Stimulated activated naive CD8-positive, alpha-beta T cell treated with anti-CD3 and anti-CD28 coated beads, Interleukin-15, Interleukin-2, amounts not matched to agents 100 ng/mL and 50 ng/mL, for 24 hours (primary cell): ENCODE results near the gene NR3C1.

ENCODE experiments used
- H3K27ac Mint-ChIP-seq: one replicate; pipeline ENCODE4 v1.8.0; 2021; ENCODE audit warnings: mild to moderate bottlenecking, mixed read lengths
- H3K27me3 Mint-ChIP-seq: one replicate; pipeline ENCODE4 v1.8.0; 2021; ENCODE audit warnings: mixed read lengths
- H3K36me3 Mint-ChIP-seq: one replicate; pipeline ENCODE4 v1.8.0; 2021; ENCODE audit warnings: low read depth, mixed read lengths
- H3K4me1 Mint-ChIP-seq: one replicate; pipeline ENCODE4 v1.8.0; 2021; ENCODE audit warnings: low read depth, mixed read lengths
- H3K4me3 Mint-ChIP-seq: one replicate; pipeline ENCODE4 v1.8.0; 2021; ENCODE audit warnings: mild to moderate bottlenecking, mixed read lengths
- H3K9me3 Mint-ChIP-seq: one replicate; pipeline ENCODE4 v1.8.0; 2021; ENCODE audit warnings: mixed read lengths

The NR3C1 gene

DNA sequence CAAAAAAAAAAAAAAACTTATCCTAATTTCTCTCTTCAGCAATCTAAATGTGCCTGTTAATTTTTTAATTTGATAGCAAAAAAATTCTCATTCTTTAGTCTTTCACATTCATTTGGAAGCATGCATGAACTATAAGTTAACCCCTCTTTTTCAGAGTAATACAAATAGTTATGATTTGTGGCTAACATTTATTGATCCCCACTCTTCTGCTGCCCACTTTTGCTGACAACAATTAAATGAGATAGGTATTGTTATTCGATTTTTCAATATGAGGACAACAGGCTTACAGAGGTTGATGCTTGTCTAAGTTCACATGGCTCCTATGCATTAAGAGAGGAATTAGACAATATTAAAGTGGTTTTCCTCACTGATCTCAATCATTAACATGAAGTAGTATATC lies 2.9 kb upstream of the NR3C1 start:
- peak overlapping the region; percentile 90 for H3K4me3 Mint-ChIP-seq
- H3K4me1 Mint-ChIP-seq, result peaks cover 30% of the 10 kb centered on the region
- no peaks in the 10 kb centered on the region for H3K27me3 Mint-ChIP-seq
- H3K27ac Mint-ChIP-seq, result peak overlapping the region; percentile 59
- H3K36me3 Mint-ChIP-seq, result peaks cover under 1% of the 10 kb centered on the region
- H3K9me3 Mint-ChIP-seq, result no peaks in the 10 kb centered on the region

DNA sequence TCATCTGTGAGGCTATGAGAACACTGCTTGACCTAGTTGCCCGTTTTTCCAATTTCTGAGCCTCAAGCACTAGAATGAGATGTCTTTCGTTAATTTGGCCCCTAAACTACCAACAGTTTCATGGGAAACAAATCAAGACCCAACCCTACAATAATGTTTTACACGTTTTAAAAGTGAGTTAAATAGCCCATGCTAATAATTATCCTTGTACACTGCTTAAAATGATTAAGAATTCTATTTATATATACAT lies 2.3 kb upstream of the NR3C1 start:
- H3K4me3 Mint-ChIP-seq, result peak overlapping the region; percentile 90
- peaks cover 37% of the 10 kb centered on the region for H3K4me1 Mint-ChIP-seq
- peaks cover 7% of the 10 kb centered on the region for H3K36me3 Mint-ChIP-seq
- peak overlapping the region; percentile 99 for H3K27ac Mint-ChIP-seq
- H3K27me3 Mint-ChIP-seq, result no peaks in the 10 kb centered on the region
- no peaks in the 10 kb centered on the region for H3K9me3 Mint-ChIP-seq

DNA sequence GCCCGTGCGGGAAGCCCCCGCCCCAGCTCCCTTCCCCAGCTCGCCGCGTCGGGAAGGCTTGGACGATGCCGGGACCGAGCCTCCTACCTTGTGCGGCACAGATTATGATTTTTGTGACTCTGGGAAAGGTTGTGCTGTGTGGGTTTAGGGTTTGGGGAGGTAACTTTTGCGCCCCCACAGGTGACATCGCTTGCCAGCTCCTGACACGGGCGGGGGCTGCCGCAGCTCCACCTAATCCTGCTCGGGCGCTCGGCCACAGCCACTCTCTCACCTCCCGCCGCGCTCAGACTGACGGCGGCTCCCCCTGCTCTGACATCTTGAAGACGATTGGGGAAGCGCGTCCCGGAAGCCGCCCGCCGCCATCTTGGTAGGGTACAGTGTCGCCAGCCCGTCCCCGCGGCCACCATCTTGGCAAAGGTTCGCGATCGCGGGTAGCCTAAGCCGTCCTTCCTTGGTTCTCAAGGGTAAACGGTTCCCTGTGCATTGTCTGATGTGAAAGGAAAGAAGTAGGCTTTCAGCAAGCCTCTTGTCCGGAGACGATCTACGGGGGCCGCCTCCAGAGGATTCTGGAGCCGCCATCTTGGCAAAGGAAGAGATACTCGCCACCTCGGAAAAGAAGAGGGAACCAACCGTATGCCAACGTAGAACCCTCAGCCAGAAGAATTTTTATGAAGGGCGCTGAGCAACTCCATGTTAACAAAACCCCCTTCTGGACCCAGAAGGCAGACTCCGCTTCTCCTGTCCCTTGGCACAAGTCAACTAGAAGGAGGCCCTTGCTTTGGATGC lies 1.8 kb upstream of the NR3C1 start:
- Mint-ChIP-seq H3K27me3 (no peaks in the 10 kb centered on the region), H3K36me3 (peaks cover 12% of the 10 kb centered on the region), H3K4me1 (peaks cover 37% of the 10 kb centered on the region), H3K4me3 (peak overlapping the region; percentile 90), H3K27ac (peak overlapping the region; percentile 99), H3K9me3 (no peaks in the 10 kb centered on the region)

DNA sequence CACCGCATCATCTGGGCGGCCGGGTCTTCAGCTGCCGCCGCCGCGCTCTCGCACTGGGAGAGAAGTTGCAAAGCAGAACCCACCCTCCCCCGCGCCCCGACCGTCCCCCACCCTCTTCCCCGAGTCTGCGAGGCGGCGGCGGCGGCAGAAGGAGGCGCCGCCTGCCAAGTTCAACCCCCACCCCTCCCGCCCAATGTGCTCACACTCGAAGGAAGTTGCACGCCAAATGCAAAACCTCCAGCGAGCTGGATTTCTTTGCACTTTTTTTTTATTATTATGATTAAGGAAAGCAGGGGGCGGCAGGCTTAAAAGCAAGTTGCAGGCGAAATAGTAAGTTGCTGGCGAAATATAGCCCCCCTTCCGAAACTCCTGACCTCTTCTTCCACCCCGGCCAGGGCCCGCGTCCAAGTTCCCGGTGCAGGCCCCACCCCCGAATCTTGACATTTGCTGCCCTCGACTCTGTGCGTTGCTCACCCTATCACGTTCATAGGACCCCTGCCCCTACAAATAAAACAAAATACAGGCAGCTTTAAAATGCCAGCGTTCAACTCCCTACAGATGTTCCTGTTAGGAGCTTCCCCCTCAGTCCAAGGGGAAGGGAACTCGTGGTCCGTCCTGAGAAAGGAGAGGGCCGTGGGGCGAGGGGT lies 1.1 kb upstream of the NR3C1 start:
- Mint-ChIP-seq H3K4me3 (peak overlapping the region; percentile 90), H3K27ac (peak overlapping the region; percentile 99), H3K4me1 (peaks cover 41% of the 10 kb centered on the region), H3K36me3 (peaks cover 20% of the 10 kb centered on the region), H3K27me3 (no peaks in the 10 kb centered on the region), H3K9me3 (no peaks in the 10 kb centered on the region)

- no peaks in the 10 kb centered on the region for H3K9me3 Mint-ChIP-seq
- H3K4me1 Mint-ChIP-seq, result peaks cover 54% of the 10 kb centered on the region
- H3K4me3 Mint-ChIP-seq, result peak overlapping the region; percentile 92
- H3K36me3 Mint-ChIP-seq, result peaks cover 32% of the 10 kb centered on the region
- no peaks in the 10 kb centered on the region for H3K27me3 Mint-ChIP-seq
- peak overlapping the region; percentile 75 for H3K27ac Mint-ChIP-seq
Measured at GRCh38 chr5:143403334-143403592, 223 bp downstream of the NR3C1 start.

GRCh38 chr5:143402553-143403333 lies 743 bp downstream of the NR3C1 start:
- Mint-ChIP-seq H3K36me3 (peaks cover 36% of the 10 kb centered on the region), H3K4me3 (peak overlapping the region; percentile 92), H3K4me1 (peaks cover 58% of the 10 kb centered on the region), H3K9me3 (no peaks in the 10 kb centered on the region), H3K27ac (peak overlapping the region; percentile 88), H3K27me3 (no peaks in the 10 kb centered on the region)

GRCh38 chr5:143402017-143402552 lies 1.4 kb downstream of the NR3C1 start:
- no peaks in the 10 kb centered on the region for H3K27me3 Mint-ChIP-seq
- H3K36me3 Mint-ChIP-seq, result peaks cover 38% of the 10 kb centered on the region
- peak overlapping the region; percentile 92 for H3K4me3 Mint-ChIP-seq
- H3K9me3 Mint-ChIP-seq, result no peaks in the 10 kb centered on the region
- H3K27ac Mint-ChIP-seq, result peak overlapping the region; percentile 88
- H3K4me1 Mint-ChIP-seq, result peaks cover 64% of the 10 kb centered on the region

- Mint-ChIP-seq H3K4me1 (peaks cover 62% of the 10 kb centered on the region), H3K27me3 (no peaks in the 10 kb centered on the region), H3K4me3 (peak overlapping the region; percentile 92), H3K9me3 (no peaks in the 10 kb centered on the region), H3K36me3 (peaks cover 42% of the 10 kb centered on the region), H3K27ac (no peak overlapping the region)
Measured at GRCh38 chr5:143401227-143402016, 2.1 kb downstream of the NR3C1 start.

DNA sequence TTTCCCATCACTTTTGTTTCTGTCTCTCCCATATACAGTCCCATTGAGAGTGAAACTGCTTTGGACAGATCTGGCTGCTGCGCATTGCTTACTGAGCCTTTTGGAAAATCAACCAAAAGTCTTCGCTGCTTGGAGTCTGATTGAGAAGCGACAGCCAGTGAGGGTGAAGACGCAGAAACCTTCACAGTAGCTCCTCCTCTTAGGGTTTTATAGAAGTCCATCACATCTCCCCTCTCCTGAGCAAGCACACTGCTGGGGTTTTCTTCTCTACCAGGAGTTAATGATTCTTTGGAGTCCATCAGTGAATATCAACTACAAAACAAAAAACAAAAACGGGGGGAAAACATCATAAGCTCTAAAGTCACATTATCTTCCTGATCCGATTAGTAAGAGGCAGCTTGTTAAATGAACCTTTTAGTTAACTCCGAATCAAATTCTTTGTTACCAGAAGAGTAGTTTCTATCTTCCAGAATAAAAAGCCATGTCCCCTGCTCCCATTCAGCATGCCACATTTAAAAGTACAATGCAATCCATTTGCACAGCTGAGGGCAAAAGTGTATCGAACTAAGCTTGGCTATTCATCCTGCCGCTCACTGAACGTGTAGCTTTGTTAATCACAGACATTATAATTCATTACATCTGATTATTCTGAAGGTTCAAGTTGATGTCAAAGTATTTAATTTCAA lies 2.8 kb downstream of the NR3C1 start:
- Mint-ChIP-seq H3K36me3 (peaks cover 45% of the 10 kb centered on the region), H3K27ac (peak overlapping the region; percentile 70)

DNA sequence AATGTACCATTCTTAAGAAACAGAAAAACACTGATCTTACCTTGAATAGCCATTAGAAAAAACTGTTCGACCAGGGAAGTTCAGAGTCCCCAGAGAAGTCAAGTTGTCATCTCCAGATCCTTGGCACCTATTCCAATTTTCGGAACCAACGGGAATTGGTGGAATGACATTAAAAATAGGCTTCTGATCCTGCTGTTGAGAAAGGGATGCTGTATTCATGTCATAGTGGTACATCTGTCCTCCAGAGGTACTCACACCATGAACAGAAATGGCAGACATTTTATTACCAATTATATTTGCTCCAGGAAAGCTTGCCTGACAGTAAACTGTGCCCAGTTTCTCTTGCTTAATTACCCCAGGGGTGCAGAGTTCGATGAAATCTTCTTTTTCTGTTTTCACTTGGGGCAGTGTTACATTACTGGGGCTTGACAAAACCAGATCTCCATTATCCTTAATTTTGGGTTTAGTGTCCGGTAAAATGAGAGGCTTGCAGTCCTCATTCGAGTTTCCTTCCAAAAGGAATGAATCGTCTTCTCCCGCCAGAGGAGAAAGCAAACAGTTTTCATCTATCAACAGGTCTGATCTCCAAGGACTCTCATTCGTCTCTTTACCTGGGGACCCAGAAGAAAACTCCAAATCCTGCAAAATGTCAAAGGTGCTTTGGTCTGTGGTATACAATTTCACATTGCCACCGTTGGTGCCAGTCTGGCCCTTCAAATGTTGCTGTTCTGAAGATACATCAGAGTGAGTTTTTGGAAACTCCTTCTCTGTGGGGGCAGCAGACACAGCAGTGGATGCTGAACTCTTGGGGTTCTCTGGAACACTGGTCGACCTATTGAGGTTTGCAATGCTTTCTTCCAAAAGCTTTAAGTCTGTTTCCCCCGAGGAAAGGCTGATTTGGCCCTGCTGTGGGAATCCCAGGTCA lies 3.6 kb downstream of the NR3C1 start:
- Mint-ChIP-seq H3K4me3 (peak overlapping the region; percentile 92), H3K36me3 (peaks cover 45% of the 10 kb centered on the region), H3K9me3 (no peaks in the 10 kb centered on the region), H3K27ac (peak overlapping the region; percentile 70), H3K4me1 (peaks cover 68% of the 10 kb centered on the region), H3K27me3 (no peaks in the 10 kb centered on the region)

More for the DNA sequence above, 2.8 kb downstream of the NR3C1 start:
- Mint-ChIP-seq H3K4me1 (peaks cover 63% of the 10 kb centered on the region), H3K4me3 (peak overlapping the region; percentile 92), H3K9me3 (no peaks in the 10 kb centered on the region), H3K27me3 (no peaks in the 10 kb centered on the region)

DNA sequence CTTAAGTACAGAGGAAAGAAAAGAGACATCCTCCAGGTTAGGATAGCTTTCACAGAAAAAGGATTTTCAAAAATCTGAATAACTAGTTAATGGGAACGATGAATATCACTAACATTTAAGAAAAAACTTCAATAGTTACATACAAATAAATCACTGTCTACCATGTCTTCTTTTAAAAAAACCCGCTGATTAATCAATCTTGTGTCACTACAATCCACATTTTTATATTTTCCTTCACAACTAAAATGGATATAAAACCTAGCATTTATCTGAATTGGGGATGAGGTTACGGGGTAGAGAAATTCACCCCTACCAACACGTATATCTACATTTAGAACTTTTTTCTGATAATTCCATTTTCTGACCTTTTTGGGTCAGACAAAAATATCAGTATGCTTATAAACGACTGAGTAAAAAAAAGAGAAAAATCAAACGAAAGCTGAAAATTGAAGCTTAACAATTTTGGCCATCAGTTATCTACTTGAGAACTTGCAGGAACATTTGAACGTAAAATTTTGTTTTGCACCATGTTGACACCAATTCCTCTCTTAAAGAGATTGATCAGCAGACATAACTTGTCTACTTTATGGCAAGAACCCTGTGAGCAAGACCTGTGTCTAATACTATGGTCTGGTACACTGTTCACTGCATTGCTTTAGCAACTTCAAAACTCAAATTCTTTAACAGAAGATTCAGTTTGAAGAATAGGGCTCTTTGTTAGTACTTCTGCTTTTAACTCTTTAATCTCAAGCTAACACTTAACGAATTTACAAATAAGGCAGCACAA lies 4.8 kb downstream of the NR3C1 start:
- Mint-ChIP-seq H3K4me1 (peaks cover 79% of the 10 kb centered on the region), H3K36me3 (peaks cover 45% of the 10 kb centered on the region), H3K4me3 (peak overlapping the region; percentile 92), H3K27me3 (no peaks in the 10 kb centered on the region), H3K27ac (no peak overlapping the region), H3K9me3 (no peaks in the 10 kb centered on the region)

- peaks cover 86% of the 10 kb centered on the region for H3K4me1 Mint-ChIP-seq
- H3K9me3 Mint-ChIP-seq, result no peaks in the 10 kb centered on the region
- peaks cover 45% of the 10 kb centered on the region for H3K36me3 Mint-ChIP-seq
- no peaks in the 10 kb centered on the region for H3K27me3 Mint-ChIP-seq
- H3K4me3 Mint-ChIP-seq, result peak overlapping the region; percentile 92
- H3K27ac Mint-ChIP-seq, result no peak overlapping the region
Measured at GRCh38 chr5:143398053-143398355, 5.5 kb downstream of the NR3C1 start.
